ENCODE measurements around the gene NDRG4.
"Not testable (repeated sequence)": the region's sequence is repeated elsewhere in the genome, so short reads cannot be mapped to it uniquely, and the experiment has no call there.

The NDRG4 gene

GRCh38 chr16:58474296-58474695, 25.6 kb upstream of the NDRG4 start:
- Mint-ChIP-seq H3K27ac (no peak overlapping the region), H3K4me1 (ENCODE audit: low read depth in 2 of 2) (no peaks in the 10 kb centered on the region), H3K27me3 (peaks cover 22 to 38% of the 10 kb centered on the region in 2 donors), H3K36me3 (ENCODE audit: insufficient read depth) (no peaks in the 10 kb centered on the region), H3K4me3 (no peak overlapping the region), H3K9me3 (no peaks in the 10 kb centered on the region)
- no peak for ATAC-seq (replicated peaks)
- DNase-seq: no peak

DNA sequence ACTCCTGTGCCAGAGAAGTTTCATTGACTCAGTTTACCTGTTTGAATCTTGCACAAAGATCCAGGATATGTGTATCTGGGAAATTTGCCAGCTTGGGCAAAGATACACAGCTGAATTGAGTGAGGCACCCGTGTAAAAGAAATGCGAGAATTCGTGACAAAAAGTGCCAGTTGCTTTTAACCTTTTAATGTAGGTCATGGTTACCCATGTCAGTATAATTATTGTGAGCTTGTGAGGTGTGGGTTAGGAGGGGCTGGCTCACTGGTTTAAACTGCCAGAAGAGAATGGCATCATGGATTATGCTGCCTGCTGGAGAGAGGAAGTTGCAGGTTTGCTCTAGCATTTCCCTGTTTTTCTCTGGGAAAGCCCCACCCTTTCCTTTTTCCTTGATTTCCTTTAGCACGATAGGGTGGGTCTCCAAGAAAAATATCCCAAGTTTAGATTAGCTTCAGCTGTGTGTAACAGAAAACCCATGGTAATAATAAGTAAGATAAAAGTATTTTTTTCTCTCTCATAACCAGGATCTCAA, 24.8 kb upstream of the NDRG4 start:
- H3K27me3 Mint-ChIP-seq: peaks cover 22 to 44% of the 10 kb centered on the region in 2 donors
- H3K4me3 Mint-ChIP-seq: no peak overlapping the region
- no peaks in the 10 kb centered on the region for H3K4me1 Mint-ChIP-seq (ENCODE audit: low read depth in 2 of 2)

GRCh38 chr16:58476791-58477190, 23.2 kb upstream of the NDRG4 start:
- Mint-ChIP-seq H3K27me3 (peaks cover 22 to 55% of the 10 kb centered on the region in 2 donors), H3K4me1 (ENCODE audit: low read depth in 2 of 2) (no peaks in the 10 kb centered on the region), H3K4me3 (no peak overlapping the region), H3K27ac (no peak overlapping the region), H3K36me3 (ENCODE audit: insufficient read depth) (no peaks in the 10 kb centered on the region), H3K9me3 (no peaks in the 10 kb centered on the region)
- DNase-seq (no peak), ATAC-seq (replicated peaks) (no peak)

More for the DNA sequence above, 24.8 kb upstream of the NDRG4 start:
- Mint-ChIP-seq H3K27ac (no peak overlapping the region), H3K9me3 (no peaks in the 10 kb centered on the region), H3K36me3 (ENCODE audit: insufficient read depth) (no peaks in the 10 kb centered on the region)
- ATAC-seq (replicated peaks) (no peak), DNase-seq (no peak)

GRCh38 chr16:58478427-58478826, 21.5 kb upstream of the NDRG4 start:
- Mint-ChIP-seq H3K27ac (no peak overlapping the region), H3K4me1 (ENCODE audit: low read depth in 2 of 2) (no peaks in the 10 kb centered on the region), H3K4me3 (no peak overlapping the region), H3K36me3 (ENCODE audit: insufficient read depth) (no peaks in the 10 kb centered on the region), H3K27me3 (peaks cover 26 to 65% of the 10 kb centered on the region in 2 donors), H3K9me3 (no peaks in the 10 kb centered on the region)
- ATAC-seq (replicated peaks): no peak
- DNase-seq: no peak

- Mint-ChIP-seq H3K4me1 (ENCODE audit: low read depth in 2 of 2) (no peaks in the 10 kb centered on the region), H3K9me3 (no peaks in the 10 kb centered on the region), H3K27me3 (peaks cover 11 to 40% of the 10 kb centered on the region in 2 donors), H3K36me3 (ENCODE audit: insufficient read depth) (no peaks in the 10 kb centered on the region), H3K27ac (no peak overlapping the region), H3K4me3 (no peak overlapping the region)
- DNase-seq: no peak
- no peak for ATAC-seq (replicated peaks)
Observed at GRCh38 chr16:58481226-58481869, 18.6 kb upstream of the NDRG4 start.

- peaks cover 11 to 43% of the 10 kb centered on the region in 2 donors for H3K27me3 Mint-ChIP-seq
- no peak overlapping the region for H3K4me3 Mint-ChIP-seq
- H3K9me3 Mint-ChIP-seq: no peaks in the 10 kb centered on the region
- ATAC-seq (replicated peaks) (no peak), DNase-seq (no peak)
- H3K27ac Mint-ChIP-seq: no peak overlapping the region
- H3K4me1 Mint-ChIP-seq (ENCODE audit: low read depth in 2 of 2): no peaks in the 10 kb centered on the region
- H3K36me3 Mint-ChIP-seq (ENCODE audit: insufficient read depth): no peaks in the 10 kb centered on the region
Observed at GRCh38 chr16:58481931-58482330, 18.0 kb upstream of the NDRG4 start.

DNA sequence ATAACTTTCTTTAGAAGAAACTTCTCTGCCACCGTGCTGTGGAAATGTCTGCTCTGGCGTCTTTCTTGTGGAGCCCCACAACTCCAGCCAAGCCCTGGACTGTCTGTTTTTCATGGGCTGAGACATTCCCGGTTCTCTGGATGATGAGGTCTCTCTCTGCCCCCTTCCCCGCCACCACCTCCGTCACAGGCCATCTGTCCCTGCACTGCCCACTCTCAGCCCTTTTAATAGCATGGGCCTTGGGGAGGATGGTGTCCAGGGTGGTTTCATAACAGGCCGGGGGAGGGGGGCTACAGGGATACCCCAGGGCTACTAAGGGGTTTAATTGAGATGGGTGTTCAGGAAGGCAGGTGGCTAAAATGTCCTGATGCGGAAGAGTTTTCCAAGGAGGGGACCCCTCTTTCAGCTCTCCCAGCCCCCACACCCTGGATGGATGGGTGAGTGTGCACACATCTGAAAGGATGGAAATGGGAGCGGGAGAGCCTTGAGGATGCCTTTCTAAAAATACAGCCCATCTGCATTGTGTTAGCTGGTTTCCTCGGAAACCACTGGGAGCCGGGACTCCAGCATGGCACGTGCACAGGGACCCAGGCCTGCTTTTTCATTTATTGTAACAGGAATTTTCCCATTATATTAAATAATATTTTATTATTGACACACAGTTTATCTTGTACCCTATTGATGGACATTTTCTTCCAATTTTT, 14.6 kb upstream of the NDRG4 start:
- Mint-ChIP-seq H3K4me3 (no peak overlapping the region), H3K4me1 (ENCODE audit: low read depth in 2 of 2) (peaks cover 0 to 3% of the 10 kb centered on the region in 2 donors), H3K36me3 (ENCODE audit: insufficient read depth) (no peaks in the 10 kb centered on the region), H3K9me3 (no peaks in the 10 kb centered on the region), H3K27me3 (peaks cover 11 to 39% of the 10 kb centered on the region in 2 donors), H3K27ac (no peak overlapping the region)
- no peak for ATAC-seq (replicated peaks)
- DNase-seq: no peak

DNA sequence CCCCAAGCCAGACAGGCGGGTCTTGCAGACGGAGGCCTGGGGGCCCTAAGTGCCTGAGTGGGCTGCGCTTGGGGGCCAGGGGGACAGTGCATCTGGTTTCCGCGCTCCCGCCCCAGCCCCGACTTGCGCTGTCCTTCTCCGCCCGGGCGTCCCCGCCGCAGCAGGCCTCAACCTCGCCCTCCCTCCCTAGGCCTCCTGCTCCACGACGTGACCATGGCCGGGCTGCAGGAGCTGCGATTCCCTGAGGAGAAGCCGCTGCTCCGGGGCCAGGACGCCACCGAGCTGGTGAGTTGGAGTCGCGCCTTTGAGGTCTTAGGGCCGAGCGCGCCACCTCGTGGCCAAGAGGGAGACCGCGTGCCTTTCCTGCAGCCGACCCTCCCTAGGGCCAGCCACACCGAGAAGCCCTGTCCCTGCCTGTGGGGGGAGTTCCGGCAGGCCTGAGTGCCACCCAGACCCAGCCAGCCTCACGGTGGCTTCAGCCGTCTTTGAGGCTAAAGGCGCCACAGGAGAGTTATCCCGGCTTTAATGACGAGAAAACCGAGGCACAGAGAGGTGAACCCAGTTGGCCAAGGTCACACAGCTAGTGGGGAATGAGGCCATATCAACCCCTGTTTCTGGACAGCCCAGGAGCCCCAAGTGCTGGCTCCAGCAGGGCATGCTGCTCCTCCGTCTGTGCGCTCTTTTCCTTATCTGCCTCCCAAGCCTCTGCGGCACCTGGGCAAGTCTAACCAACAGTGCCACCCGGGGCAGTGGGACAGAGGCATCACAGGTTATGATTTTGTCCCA, 12.2 kb upstream of the NDRG4 start:
- Mint-ChIP-seq H3K4me3 (no peak overlapping the region), H3K4me1 (ENCODE audit: low read depth in 2 of 2) (peaks cover 0 to 3% of the 10 kb centered on the region in 2 donors), H3K27me3 (peaks cover 2 to 28% of the 10 kb centered on the region in 2 donors), H3K9me3 (no peaks in the 10 kb centered on the region), H3K27ac (no peak overlapping the region), H3K36me3 (ENCODE audit: insufficient read depth) (no peaks in the 10 kb centered on the region)
- peak; percentile 80 for ATAC-seq (replicated peaks)
- peak; percentile 70 for DNase-seq

DNA sequence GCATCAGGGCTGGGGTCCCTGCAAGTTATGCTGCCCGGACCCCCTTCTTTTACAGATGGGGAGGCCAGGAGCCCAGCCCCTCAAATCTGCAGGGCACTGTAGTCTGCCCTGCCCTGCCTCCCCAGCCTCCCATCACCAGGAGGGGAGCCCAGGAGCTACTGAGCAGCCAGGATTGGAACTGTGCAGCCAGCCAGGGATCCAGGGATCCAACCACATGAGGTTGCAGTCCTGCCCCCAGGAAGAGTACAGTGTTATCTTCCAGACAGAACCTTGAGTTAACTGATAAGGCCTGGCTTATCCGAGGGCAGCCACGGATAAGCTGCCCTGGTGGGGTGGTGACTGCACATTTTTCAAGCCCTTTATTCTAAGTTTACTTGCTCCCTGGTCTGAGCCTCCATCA, 11.4 kb upstream of the NDRG4 start:
- Mint-ChIP-seq H3K27ac (no peak overlapping the region), H3K4me1 (ENCODE audit: low read depth in 2 of 2) (peaks cover 0 to 3% of the 10 kb centered on the region in 2 donors), H3K36me3 (ENCODE audit: insufficient read depth) (no peaks in the 10 kb centered on the region), H3K27me3 (peaks cover 0 to 28% of the 10 kb centered on the region in 2 donors), H3K4me3 (no peak overlapping the region), H3K9me3 (no peaks in the 10 kb centered on the region)
- DNase-seq (no peak), ATAC-seq (replicated peaks) (no peak)

DNA sequence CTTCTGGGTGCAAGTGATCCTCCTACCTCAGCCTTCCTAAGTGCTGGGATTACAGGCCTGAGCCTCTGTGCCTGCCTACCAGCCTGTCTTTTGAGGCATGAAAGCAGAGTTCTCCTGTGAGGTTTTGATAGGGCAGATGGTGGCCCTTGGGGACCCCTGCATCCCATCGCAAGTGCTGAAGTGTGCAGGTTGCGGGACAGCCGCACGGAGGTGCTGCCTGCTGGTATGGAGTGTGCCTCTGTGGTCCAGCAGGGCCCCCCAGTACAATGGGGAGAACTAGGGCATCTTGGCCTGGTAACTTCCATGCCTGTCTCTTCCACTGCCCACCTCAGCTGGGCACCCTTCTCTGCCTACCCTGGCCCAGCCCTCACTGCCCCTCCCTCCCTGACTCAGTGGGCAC, 9.9 kb upstream of the NDRG4 start:
- peaks cover 0 to 3% of the 10 kb centered on the region in 2 donors for H3K4me1 Mint-ChIP-seq (ENCODE audit: low read depth in 2 of 2)
- H3K9me3 Mint-ChIP-seq: no peaks in the 10 kb centered on the region
- H3K27ac Mint-ChIP-seq: peak overlapping the region in 1 of 2 donors; percentile 63
- H3K27me3 Mint-ChIP-seq: peaks cover 0 to 40% of the 10 kb centered on the region in 2 donors
- H3K36me3 Mint-ChIP-seq (ENCODE audit: insufficient read depth): no peaks in the 10 kb centered on the region
- DNase-seq: no peak
- no peak for ATAC-seq (replicated peaks)
- H3K4me3 Mint-ChIP-seq: no peak overlapping the region

DNA sequence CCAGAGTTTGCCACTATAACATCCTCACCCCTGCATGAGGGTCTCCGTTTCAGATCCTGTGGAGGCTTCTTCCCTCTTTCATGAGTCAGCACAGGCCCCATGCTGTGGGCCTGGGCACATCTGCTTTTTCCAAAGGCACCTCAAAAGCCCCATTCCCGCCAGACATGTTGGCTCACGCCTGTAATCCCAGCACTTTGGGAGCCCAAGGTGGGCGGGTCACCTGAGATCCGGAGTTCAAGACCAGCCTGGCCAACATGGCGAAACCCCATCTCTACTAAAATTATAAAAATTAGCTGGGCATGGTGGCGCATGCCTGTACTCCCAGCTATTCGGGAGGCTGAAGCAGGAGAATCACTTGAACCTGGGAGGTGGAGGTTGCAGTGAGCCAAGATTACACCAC, 9.4 kb upstream of the NDRG4 start:
- not testable (repeated sequence) for H3K36me3 Mint-ChIP-seq (ENCODE audit: insufficient read depth); ATAC-seq (replicated peaks); H3K4me3 Mint-ChIP-seq; H3K4me1 Mint-ChIP-seq (ENCODE audit: low read depth in 2 of 2); H3K9me3 Mint-ChIP-seq; DNase-seq
- Mint-ChIP-seq H3K27me3 (peaks cover 0 to 45% of the 10 kb centered on the region in 2 donors), H3K27ac (peak overlapping the region in 1 of 2 donors; percentile 63)

GRCh38 chr16:58492066-58492465, 7.9 kb upstream of the NDRG4 start:
- no peaks in the 10 kb centered on the region for H3K9me3 Mint-ChIP-seq
- DNase-seq (no peak), ATAC-seq (replicated peaks) (no peak)
- H3K27me3 Mint-ChIP-seq: peaks cover 0 to 43% of the 10 kb centered on the region in 2 donors
- H3K27ac Mint-ChIP-seq: no peak overlapping the region
- H3K4me1 Mint-ChIP-seq (ENCODE audit: low read depth in 2 of 2): peaks cover 0 to 7% of the 10 kb centered on the region in 2 donors
- no peak overlapping the region for H3K4me3 Mint-ChIP-seq
- no peaks in the 10 kb centered on the region for H3K36me3 Mint-ChIP-seq (ENCODE audit: insufficient read depth)

DNA sequence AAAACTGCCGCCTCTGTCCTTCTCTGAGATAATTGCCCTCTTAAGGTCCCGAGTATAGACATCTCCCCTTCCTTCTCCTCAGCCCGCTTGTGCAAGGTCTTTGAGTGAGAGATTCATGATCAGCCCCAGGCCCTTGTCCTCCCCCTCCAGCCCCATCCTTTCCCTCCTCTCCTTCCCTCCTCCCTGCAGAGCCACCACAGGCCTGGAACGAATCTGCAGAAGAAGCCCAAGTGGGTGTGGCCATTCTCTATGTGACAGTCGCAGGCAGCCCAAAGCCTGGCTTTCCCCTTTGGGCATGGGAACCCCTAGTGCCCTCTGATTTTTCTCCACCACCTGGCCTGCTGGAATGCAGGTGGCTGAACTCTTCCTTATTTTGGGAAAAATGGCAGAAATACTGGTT, 7.2 kb upstream of the NDRG4 start:
- no peak overlapping the region for H3K27ac Mint-ChIP-seq
- H3K9me3 Mint-ChIP-seq: no peaks in the 10 kb centered on the region
- H3K4me3 Mint-ChIP-seq: no peak overlapping the region
- H3K4me1 Mint-ChIP-seq (ENCODE audit: low read depth in 2 of 2): peaks cover 0 to 5% of the 10 kb centered on the region in 2 donors
- no peak for DNase-seq
- no peaks in the 10 kb centered on the region for H3K36me3 Mint-ChIP-seq (ENCODE audit: insufficient read depth)
- H3K27me3 Mint-ChIP-seq: peaks cover 0 to 43% of the 10 kb centered on the region in 2 donors
- no peak for ATAC-seq (replicated peaks)

All from effector memory CD8-positive, alpha-beta T cell (primary cell).